Testis (tissue), 2 donors: Measurements from ENCODE around the gene IL6R.

Experiments used
- CTCF ChIP-seq, 3 experiments: fragments of 450-650 bp in 2 of 3; fragments of 200-600 bp in 1 of 3; sonication (generic) in 1 of 3; IDR thresholded peaks; one replicate each; pipeline ENCODE4 v1.5.1; 2016 to 2019; ENCODE audit warnings: antibody characterized with exemption in 3 of 3, mild to moderate bottlenecking in 2 of 3, moderate library complexity in 1 of 3
- POLR2A ChIP-seq: fragments of 450-650 bp; IDR thresholded peaks from one replicate; pipeline ENCODE4 v1.6.1; 2017; ENCODE audit warnings: antibody characterized with exemption, mild to moderate bottlenecking, moderate library complexity

- no peak for TF ChIP-seq CTCF (IDR thresholded peaks at IDR 0.05)
- no peak for TF ChIP-seq POLR2A
Observed at GRCh38 chr1:154398141-154398540, 7.0 kb upstream of the IL6R start.
